ENCODE results near the gene LINGO3. TPM values are rescaled to one million over a fixed set of nuclear protein-coding genes. Genes with fewer than 3 reads are reported as not detected.
A peak's percentile ranks its signal among the peaks of the same experiment; 100 is the strongest.

LINGO3 gene
- total and polyA plus RNA-seq, 10 of the 15 experiments (the other 5 are each of a cell fraction or from before 2014, with no cell fraction given), result 0.09 to 2.0 (median 0.40) TPM; not detected in 5

- TF ChIP-seq PBX3 (IDR thresholded peaks at IDR 0.05; ENCODE audit: insufficient replicate concordance, low read depth, low read length) (no peak), RCOR1 (conservative IDR thresholded peaks at IDR 0.05; ENCODE audit: low read depth, low read length) (no peak), POLR2AphosphoS5 (IDR thresholded peaks at IDR 0.05; ENCODE audit: low read length) (peak; percentile 58; the same call in 1 of the 2 replicates), ZNF622 (IDR thresholded peaks at IDR 0.05) (no peak)
Measured at GRCh38 chr19:2278459-2279158, 29.3 kb downstream of the LINGO3 start (continued).

GRCh38 chr19:2277138-2277537, 30.8 kb downstream of the LINGO3 start:
- peaks cover 25% of the 10 kb centered on the region for H3K79me2 ChIP-seq (ENCODE audit: control insufficient read depth, insufficient read depth, low read length)
- TF ChIP-seq POLR2AphosphoS5 (IDR thresholded peaks at IDR 0.05; ENCODE audit: low read length) (peak; percentile 50; the same call in 1 of the 2 replicates), CREB1 (IDR thresholded peaks at IDR 0.05; ENCODE audit: low read depth) (no peak), POLR2A (IDR thresholded peaks at IDR 0.05; ENCODE audit: low read depth, low read length) (peak; percentile 41; the same call in 1 of the 2 replicates)
- intact Hi-C loops (cut with micrococcal nuclease; ENCODE audit: unreplicated experiment) (loop anchor here (5.0 to 10.0 kb wide), 2 partner anchors 115 to 508 kb away; partner anchors contain the start of genes SGTA and THOP1), in situ Hi-C loops (cut with MboI) (loop anchor here (10.0 kb wide), 1 partner anchor 338 kb away; no protein-coding TSS in a partner anchor)
- no peak overlapping the region for H2AFZ ChIP-seq (ENCODE audit: control insufficient read depth, low read depth, low read length)
- WGBS (ENCODE audit: insufficient coverage, insufficient replicate concordance, low lambda C conversion rate, missing lambda C conversion rate), result 78% methylated on average over 9 of the region's 9 CpGs
- H4K20me1 ChIP-seq (ENCODE audit: control insufficient read depth, insufficient read depth), result peaks cover 5% of the 10 kb centered on the region
- ATAC-seq (no peak), DNase-seq (ENCODE audit: low read depth, low spot score) (no peak), FAIRE-seq (no peak)
- H3K27ac ChIP-seq (ENCODE audit: control insufficient read depth, insufficient read depth), result no peak overlapping the region
- H3K9ac ChIP-seq (ENCODE audit: control insufficient read depth, insufficient read depth, low read length), result no peak overlapping the region
- no peak overlapping the region for H3K4me3 ChIP-seq
- RAD21 ChIA-PET (ENCODE audit: unreplicated experiment), result interaction anchor here (1.0 to 1.4 kb wide), 2 partner anchors 39 to 334 kb away, joined by 3 to 6 read pairs; no protein-coding TSS in a partner anchor
- H3K36me3 ChIP-seq (ENCODE audit: control insufficient read depth in 2 of 2, insufficient read depth in 2 of 2, low read length in 1 of 2), result peaks cover 4 to 14% of the 10 kb centered on the region in 2 experiments
- H3K4me2 ChIP-seq (ENCODE audit: control insufficient read depth, insufficient read depth), result no peak overlapping the region
- no TSS peak for BruUV-seq (replicated peaks)
- SMC1A ChIA-PET (ENCODE audit: uncharacterized antibody, unreplicated experiment), result interaction anchor here (0.9 to 1.8 kb wide), 4 partner anchors 11 to 334 kb away, joined by 3 to 5 read pairs (median 4); no protein-coding TSS in a partner anchor
- CTCF ChIA-PET, result interaction anchor here (1.1 to 6.4 kb wide), 3 partner anchors 24 to 115 kb away, joined by 3 to 46 read pairs (median 7); no protein-coding TSS in a partner anchor
- POLR2A ChIA-PET, result interaction anchor here (0.6 kb wide), 1 partner anchor 113 kb away, joined by 6 read pairs; no protein-coding TSS in a partner anchor
- H3K9me3 ChIP-seq (replicated peaks; ENCODE audit: control insufficient read depth, insufficient read depth, low read length), result no peaks in the 10 kb centered on the region
- no peaks in the 10 kb centered on the region for H3K27me3 ChIP-seq (replicated peaks in 1 of 2; ENCODE audit: control insufficient read depth in 2 of 2, insufficient read depth in 2 of 2, low read length in 1 of 2)
- peaks cover 14% of the 10 kb centered on the region for H3K4me1 ChIP-seq (ENCODE audit: control insufficient read depth, insufficient read depth, low read length)

All from GM12878 (cell line).